K562 (cell line): Measurements from ENCODE around the gene RAMAC. TPM values are rescaled to one million over a fixed set of nuclear protein-coding genes. Genes with fewer than 3 reads are reported as not detected.

ENCODE experiments used
- NBN ChIP-seq: fragments of 450-650 bp; IDR thresholded peaks from 2 replicates; pipeline ENCODE4 v1.6.1; 2016; ENCODE audit warnings: low read depth, mild to moderate bottlenecking
- ZBED1 ChIP-seq: IDR thresholded peaks from 2 replicates; pipeline ENCODE4 v1.6.1; 2014
- ZNF239 ChIP-seq: fragments of 250-450 bp; sonication (Bioruptor Pico); IDR thresholded peaks from 2 replicates; pipeline ENCODE4 v1.4.0; 2020; ENCODE audit warnings: mild to moderate bottlenecking
- polyA plus RNA-seq, 8 experiments: library from polyadenylated mRNA; depleted of rRNA in 4 of 8; stranded (reverse) in 5 of 8; unstranded in 3 of 8; fragments of >200 nt; fragmentation: Nextera tagmentation in 2 of 8; fragmentation: Illumina TruSeq in 1 of 8; extraction: Ambion mirVana in 2 of 8; extraction: Trizol in 1 of 8; gene quantifications; 2 replicates each; pipeline versions ENCODE4 v1.2.1 to v1.2.3, GENCODE V29; 2011 to 2014; ENCODE audit warnings: inconsistent platforms in 1 of 8, missing spikeins in 1 of 8
- total RNA-seq, 7 experiments: library from RNA; depleted of rRNA in 6 of 7; stranded (reverse); fragments of >200 nt in 6 of 7; fragmentation: Illumina TruSeq in 2 of 7; extraction: Trizol in 2 of 7; gene quantifications; 2 replicates each; pipeline versions ENCODE4 v1.2.1 to v1.2.3, GENCODE V29; 2011 to 2021; ENCODE audit warnings: low replicate concordance in 1 of 7
- TF ChIP-seq, protein P1 (sequence below), 2 experiments: fragments of 450-650 bp; formaldehyde crosslinking in 1 of 2; IDR thresholded peaks; 2 replicates each; pipeline versions ENCODE4 v1.4.0 to v1.6.1; 2014 to 2020; ENCODE audit warnings: mild to moderate bottlenecking in 2 of 2, borderline replicate concordance in 1 of 2, low read depth in 1 of 2
- TF ChIP-seq, protein P2 (sequence below), 2 experiments: fragments of 450-650 bp; IDR thresholded peaks; 2 replicates each; pipeline ENCODE4 v1.6.1; 2018; ENCODE audit warnings: mild to moderate bottlenecking in 2 of 2, low read depth in 1 of 2; ENCODE audit not compliant: partially characterized antibody in 2 of 2
- TF ChIP-seq, protein P3 (sequence below): IDR thresholded peaks from 2 replicates; pipeline ENCODE4 v1.6.1; 2016; ENCODE audit warnings: missing genetic modification characterization, missing compliant biosample characterization
- TF ChIP-seq, protein P4 (sequence below): fragments of 450-650 bp; IDR thresholded peaks from 2 replicates; pipeline ENCODE4 v1.6.1; 2017; ENCODE audit warnings: antibody characterized with exemption, mild to moderate bottlenecking

RAMAC gene
- total and polyA plus RNA-seq, 9 of the 15 experiments (the other 6 are each of a cell fraction or from before 2014, with no cell fraction given): 26.9 to 108 (median 38.4) TPM

DNA sequence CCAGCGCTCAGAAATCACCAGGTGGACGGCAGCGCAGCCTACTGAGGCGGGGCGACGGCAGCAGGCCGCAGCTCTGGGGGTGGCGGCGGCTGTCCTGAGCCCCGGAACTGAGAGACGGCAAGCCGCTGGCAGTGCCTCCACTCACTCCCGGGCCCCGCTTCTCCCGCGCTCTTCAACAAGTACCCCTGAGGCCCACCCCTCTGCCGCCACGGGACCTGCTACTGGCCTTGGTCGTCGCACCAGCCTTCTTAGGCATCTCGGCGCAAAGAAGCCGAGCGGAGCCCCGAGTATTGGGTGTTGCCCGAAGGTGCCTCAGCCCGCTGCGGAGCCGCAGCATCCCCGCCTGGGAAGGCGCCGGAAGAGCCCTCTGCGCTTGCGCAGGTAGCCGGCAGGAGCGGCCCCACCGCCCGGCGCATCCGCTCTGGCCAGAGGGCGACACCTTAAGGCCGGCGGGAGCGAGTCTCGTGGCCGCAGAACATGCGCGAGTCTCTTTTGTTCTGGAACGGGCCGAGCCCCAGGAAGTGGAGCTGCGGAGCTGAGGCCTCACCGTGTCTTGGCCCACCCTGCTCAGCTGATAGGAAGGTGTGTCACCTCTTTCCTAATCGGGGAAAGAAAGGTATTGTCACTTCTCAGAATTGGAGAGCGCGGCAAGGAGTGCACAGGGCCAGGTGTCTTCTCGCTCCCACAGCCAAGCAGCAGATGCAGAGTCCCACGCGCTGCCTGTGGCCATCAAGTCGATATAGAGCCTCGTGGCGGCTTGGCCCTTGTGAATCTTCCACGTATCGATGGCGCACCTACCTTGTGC is 25.5 kb downstream of the RAMAC start, which contains the start of gene C15orf40 (continued):
- TF ChIP-seq, protein P1, sequence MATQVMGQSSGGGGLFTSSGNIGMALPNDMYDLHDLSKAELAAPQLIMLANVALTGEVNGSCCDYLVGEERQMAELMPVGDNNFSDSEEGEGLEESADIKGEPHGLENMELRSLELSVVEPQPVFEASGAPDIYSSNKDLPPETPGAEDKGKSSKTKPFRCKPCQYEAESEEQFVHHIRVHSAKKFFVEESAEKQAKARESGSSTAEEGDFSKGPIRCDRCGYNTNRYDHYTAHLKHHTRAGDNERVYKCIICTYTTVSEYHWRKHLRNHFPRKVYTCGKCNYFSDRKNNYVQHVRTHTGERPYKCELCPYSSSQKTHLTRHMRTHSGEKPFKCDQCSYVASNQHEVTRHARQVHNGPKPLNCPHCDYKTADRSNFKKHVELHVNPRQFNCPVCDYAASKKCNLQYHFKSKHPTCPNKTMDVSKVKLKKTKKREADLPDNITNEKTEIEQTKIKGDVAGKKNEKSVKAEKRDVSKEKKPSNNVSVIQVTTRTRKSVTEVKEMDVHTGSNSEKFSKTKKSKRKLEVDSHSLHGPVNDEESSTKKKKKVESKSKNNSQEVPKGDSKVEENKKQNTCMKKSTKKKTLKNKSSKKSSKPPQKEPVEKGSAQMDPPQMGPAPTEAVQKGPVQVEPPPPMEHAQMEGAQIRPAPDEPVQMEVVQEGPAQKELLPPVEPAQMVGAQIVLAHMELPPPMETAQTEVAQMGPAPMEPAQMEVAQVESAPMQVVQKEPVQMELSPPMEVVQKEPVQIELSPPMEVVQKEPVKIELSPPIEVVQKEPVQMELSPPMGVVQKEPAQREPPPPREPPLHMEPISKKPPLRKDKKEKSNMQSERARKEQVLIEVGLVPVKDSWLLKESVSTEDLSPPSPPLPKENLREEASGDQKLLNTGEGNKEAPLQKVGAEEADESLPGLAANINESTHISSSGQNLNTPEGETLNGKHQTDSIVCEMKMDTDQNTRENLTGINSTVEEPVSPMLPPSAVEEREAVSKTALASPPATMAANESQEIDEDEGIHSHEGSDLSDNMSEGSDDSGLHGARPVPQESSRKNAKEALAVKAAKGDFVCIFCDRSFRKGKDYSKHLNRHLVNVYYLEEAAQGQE (IDR thresholded peaks at IDR 0.05; ENCODE audit: borderline replicate concordance): 0 out of 2 replicates have a peak, but pooled peaks have one; percentile 19
- TF ChIP-seq, protein P1 (CRISPR knock-in tag; IDR thresholded peaks at IDR 0.05; ENCODE audit: low read depth): no peak; the same call in 1 of the 2 replicates
- TF ChIP-seq ZNF239 (no peak), NBN (peak; percentile 41; the same call in 1 of the 2 replicates), ZBED1 (0 out of 2 replicates have a peak, but pooled peaks have one; percentile 76)
- TF ChIP-seq, protein P2, sequence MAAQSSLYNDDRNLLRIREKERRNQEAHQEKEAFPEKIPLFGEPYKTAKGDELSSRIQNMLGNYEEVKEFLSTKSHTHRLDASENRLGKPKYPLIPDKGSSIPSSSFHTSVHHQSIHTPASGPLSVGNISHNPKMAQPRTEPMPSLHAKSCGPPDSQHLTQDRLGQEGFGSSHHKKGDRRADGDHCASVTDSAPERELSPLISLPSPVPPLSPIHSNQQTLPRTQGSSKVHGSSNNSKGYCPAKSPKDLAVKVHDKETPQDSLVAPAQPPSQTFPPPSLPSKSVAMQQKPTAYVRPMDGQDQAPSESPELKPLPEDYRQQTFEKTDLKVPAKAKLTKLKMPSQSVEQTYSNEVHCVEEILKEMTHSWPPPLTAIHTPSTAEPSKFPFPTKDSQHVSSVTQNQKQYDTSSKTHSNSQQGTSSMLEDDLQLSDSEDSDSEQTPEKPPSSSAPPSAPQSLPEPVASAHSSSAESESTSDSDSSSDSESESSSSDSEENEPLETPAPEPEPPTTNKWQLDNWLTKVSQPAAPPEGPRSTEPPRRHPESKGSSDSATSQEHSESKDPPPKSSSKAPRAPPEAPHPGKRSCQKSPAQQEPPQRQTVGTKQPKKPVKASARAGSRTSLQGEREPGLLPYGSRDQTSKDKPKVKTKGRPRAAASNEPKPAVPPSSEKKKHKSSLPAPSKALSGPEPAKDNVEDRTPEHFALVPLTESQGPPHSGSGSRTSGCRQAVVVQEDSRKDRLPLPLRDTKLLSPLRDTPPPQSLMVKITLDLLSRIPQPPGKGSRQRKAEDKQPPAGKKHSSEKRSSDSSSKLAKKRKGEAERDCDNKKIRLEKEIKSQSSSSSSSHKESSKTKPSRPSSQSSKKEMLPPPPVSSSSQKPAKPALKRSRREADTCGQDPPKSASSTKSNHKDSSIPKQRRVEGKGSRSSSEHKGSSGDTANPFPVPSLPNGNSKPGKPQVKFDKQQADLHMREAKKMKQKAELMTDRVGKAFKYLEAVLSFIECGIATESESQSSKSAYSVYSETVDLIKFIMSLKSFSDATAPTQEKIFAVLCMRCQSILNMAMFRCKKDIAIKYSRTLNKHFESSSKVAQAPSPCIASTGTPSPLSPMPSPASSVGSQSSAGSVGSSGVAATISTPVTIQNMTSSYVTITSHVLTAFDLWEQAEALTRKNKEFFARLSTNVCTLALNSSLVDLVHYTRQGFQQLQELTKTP (IDR thresholded peaks at IDR 0.05; ENCODE audit: low read depth in 1 of 2, partially characterized antibody in 2 of 2): peak in 1 of 2 experiments; percentile 36
- TF ChIP-seq, protein P3, sequence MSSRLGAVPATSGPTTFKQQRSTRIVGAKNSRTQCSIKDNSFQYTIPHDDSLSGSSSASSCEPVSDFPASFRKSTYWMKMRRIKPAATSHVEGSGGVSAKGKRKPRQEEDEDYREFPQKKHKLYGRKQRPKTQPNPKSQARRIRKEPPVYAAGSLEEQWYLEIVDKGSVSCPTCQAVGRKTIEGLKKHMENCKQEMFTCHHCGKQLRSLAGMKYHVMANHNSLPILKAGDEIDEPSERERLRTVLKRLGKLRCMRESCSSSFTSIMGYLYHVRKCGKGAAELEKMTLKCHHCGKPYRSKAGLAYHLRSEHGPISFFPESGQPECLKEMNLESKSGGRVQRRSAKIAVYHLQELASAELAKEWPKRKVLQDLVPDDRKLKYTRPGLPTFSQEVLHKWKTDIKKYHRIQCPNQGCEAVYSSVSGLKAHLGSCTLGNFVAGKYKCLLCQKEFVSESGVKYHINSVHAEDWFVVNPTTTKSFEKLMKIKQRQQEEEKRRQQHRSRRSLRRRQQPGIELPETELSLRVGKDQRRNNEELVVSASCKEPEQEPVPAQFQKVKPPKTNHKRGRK (tag): no peak
- TF ChIP-seq, protein P4, sequence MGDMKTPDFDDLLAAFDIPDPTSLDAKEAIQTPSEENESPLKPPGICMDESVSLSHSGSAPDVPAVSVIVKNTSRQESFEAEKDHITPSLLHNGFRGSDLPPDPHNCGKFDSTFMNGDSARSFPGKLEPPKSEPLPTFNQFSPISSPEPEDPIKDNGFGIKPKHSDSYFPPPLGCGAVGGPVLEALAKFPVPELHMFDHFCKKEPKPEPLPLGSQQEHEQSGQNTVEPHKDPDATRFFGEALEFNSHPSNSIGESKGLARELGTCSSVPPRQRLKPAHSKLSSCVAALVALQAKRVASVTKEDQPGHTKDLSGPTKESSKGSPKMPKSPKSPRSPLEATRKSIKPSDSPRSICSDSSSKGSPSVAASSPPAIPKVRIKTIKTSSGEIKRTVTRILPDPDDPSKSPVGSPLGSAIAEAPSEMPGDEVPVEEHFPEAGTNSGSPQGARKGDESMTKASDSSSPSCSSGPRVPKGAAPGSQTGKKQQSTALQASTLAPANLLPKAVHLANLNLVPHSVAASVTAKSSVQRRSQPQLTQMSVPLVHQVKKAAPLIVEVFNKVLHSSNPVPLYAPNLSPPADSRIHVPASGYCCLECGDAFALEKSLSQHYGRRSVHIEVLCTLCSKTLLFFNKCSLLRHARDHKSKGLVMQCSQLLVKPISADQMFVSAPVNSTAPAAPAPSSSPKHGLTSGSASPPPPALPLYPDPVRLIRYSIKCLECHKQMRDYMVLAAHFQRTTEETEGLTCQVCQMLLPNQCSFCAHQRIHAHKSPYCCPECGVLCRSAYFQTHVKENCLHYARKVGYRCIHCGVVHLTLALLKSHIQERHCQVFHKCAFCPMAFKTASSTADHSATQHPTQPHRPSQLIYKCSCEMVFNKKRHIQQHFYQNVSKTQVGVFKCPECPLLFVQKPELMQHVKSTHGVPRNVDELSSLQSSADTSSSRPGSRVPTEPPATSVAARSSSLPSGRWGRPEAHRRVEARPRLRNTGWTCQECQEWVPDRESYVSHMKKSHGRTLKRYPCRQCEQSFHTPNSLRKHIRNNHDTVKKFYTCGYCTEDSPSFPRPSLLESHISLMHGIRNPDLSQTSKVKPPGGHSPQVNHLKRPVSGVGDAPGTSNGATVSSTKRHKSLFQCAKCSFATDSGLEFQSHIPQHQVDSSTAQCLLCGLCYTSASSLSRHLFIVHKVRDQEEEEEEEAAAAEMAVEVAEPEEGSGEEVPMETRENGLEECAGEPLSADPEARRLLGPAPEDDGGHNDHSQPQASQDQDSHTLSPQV: peak; percentile 76
